H1 (cell line): ENCODE data around the gene PTPN1. TPM values are rescaled to one million over a fixed set of nuclear protein-coding genes. Genes with fewer than 3 reads are reported as not detected.

ENCODE experiments used
- CTCF ChIA-PET: fragments of 300-600 bp; sonication (Branson Sonifier 250); formaldehyde crosslinking; loops from one replicate; lab custom pipeline; 2021; ENCODE audit not compliant: partially characterized antibody; lab: Charles Lee
- POLR2A ChIA-PET: fragments of 300-600 bp; sonication (Branson Sonifier 250); formaldehyde crosslinking; loops from one replicate; lab custom pipeline; 2021; ENCODE audit warnings: inconsistent platforms; ENCODE audit not compliant: partially characterized antibody; lab: Charles Lee
- DNase-seq, 2 experiments: peaks; one replicate each; pipeline versions ENCODE4 v3.0.0 to v3.0.0-alpha.2; 2010 to 2022; ENCODE audit warnings: low spot score in 2 of 2, low read depth in 1 of 2, mixed read lengths in 1 of 2
- FAIRE-seq: peaks from 2 replicates; lab custom pipeline; 2011; peaks lifted over from hg19 to GRCh38; lab: Jason Lieb, UNC
- H2AFZ ChIP-seq: 2 replicates; pipeline ENCODE4 v1.8.1; 2012; ENCODE audit warnings: low read length, inconsistent platforms
- H2AK5ac ChIP-seq: 2 replicates; pipeline ENCODE4 v1.6.1; 2013; ENCODE audit warnings: low read depth, low read length
- H2BK120ac ChIP-seq: replicated peaks from 2 replicates; pipeline ENCODE3; 2013; ENCODE audit warnings: low read depth, low read length, inconsistent platforms
- H2BK12ac ChIP-seq: 2 replicates; pipeline ENCODE4 v1.6.1; 2013; ENCODE audit warnings: low read depth, low read length
- H2BK15ac ChIP-seq: 2 replicates; pipeline ENCODE4 v1.6.1; 2013; ENCODE audit warnings: low read length
- H2BK20ac ChIP-seq: 2 replicates; pipeline ENCODE4 v1.6.1; 2013; ENCODE audit warnings: low read length
- H2BK5ac ChIP-seq: 2 replicates; pipeline ENCODE4 v1.6.1; 2013; ENCODE audit warnings: low read depth, low read length
- H3K14ac ChIP-seq: 2 replicates; pipeline ENCODE4 v1.6.1; 2013; ENCODE audit warnings: inconsistent platforms; ENCODE audit not compliant: insufficient read length
- H3K18ac ChIP-seq: 2 replicates; pipeline ENCODE4 v1.6.1; 2013; ENCODE audit warnings: low read length; ENCODE audit errors: extremely low read depth
- H3K23ac ChIP-seq: 2 replicates; pipeline ENCODE4 v1.6.1; 2013; ENCODE audit warnings: inconsistent platforms; ENCODE audit not compliant: insufficient read length
- H3K23me2 ChIP-seq: 2 replicates; pipeline ENCODE4 v1.6.1; 2013; ENCODE audit warnings: low read depth, low read length
- H3K27ac ChIP-seq: 2 replicates; pipeline ENCODE4 v1.6.1; 2011; ENCODE audit warnings: low read depth, low read length, inconsistent platforms
- H3K27me3 ChIP-seq, 4 experiments: replicated peaks in 1 of 4; 1 replicate in 1 of 4; 2 replicates in 3 of 4; pipeline versions ENCODE4 v1.6.1 to v1.8.1; 2011 to 2013; ENCODE audit warnings: low read length in 3 of 4, mild to moderate bottlenecking in 3 of 4, inconsistent platforms in 2 of 4, mixed read lengths in 2 of 4, moderate library complexity in 1 of 4; ENCODE audit not compliant: control insufficient read depth in 3 of 4, insufficient read depth in 3 of 4; ENCODE audit errors: extremely low read depth in 1 of 4
- H3K36me3 ChIP-seq, 4 experiments: 2 replicates each; pipeline versions ENCODE4 v1.6.1 to v1.8.1; 2011 to 2013; ENCODE audit warnings: mild to moderate bottlenecking in 4 of 4, low read length in 3 of 4, moderate library complexity in 2 of 4, control low read depth in 1 of 4, inconsistent platforms in 1 of 4; ENCODE audit not compliant: insufficient read depth in 4 of 4, control insufficient read depth in 2 of 4
- H3K4ac ChIP-seq: replicated peaks from 2 replicates; pipeline ENCODE3; 2013; ENCODE audit warnings: low read length, low read depth, mixed read lengths, inconsistent platforms; ENCODE audit not compliant: insufficient read length
- H3K4me1 ChIP-seq, 4 experiments: replicated peaks in 1 of 4; 1 replicate in 1 of 4; 2 replicates in 3 of 4; pipeline versions ENCODE4 v1.6.1 to v1.8.1; 2011 to 2013; ENCODE audit warnings: low read length in 3 of 4, inconsistent platforms in 2 of 4, mixed read lengths in 1 of 4; ENCODE audit not compliant: insufficient read depth in 4 of 4, control insufficient read depth in 3 of 4
- H3K4me2 ChIP-seq, 2 experiments: 2 replicates each; pipeline versions ENCODE4 v1.6.1 to v1.8.1; 2011 to 2013; ENCODE audit warnings: low read depth in 2 of 2, low read length in 2 of 2, control low read depth in 1 of 2, inconsistent platforms in 1 of 2, mild to moderate bottlenecking in 1 of 2; ENCODE audit not compliant: insufficient read depth in 1 of 2
- H3K4me3 ChIP-seq, 4 experiments: fragments of 200-600, 300-600 bp in 1 of 4; sonication (generic), shearing (Covaris generic), sonication (Bioruptor Twin) in 1 of 4; 2 replicates each; pipeline versions ENCODE4 v1.5.1 to v1.8.1; 2011 to 2016; ENCODE audit warnings: low read length in 4 of 4, low read depth in 3 of 4, control low read depth in 2 of 4, inconsistent platforms in 2 of 4, mild to moderate bottlenecking in 2 of 4, mixed read lengths in 1 of 4, moderate library complexity in 1 of 4; ENCODE audit not compliant: insufficient read depth in 2 of 4; ENCODE audit errors: extremely low read depth in 1 of 4
- H3K56ac ChIP-seq: replicated peaks from 2 replicates; pipeline ENCODE3; 2013; ENCODE audit warnings: low read depth, mild to moderate bottlenecking, mixed read lengths, low read length, inconsistent platforms; ENCODE audit not compliant: insufficient read length
- H3K79me1 ChIP-seq: 2 replicates; pipeline ENCODE4 v1.6.1; 2013; ENCODE audit warnings: low read depth, low read length, control low read depth
- H3K79me2 ChIP-seq, 2 experiments: 2 replicates each; pipeline versions ENCODE4 v1.6.1 to v1.8.1; 2012 to 2013; ENCODE audit warnings: low read length in 2 of 2, mild to moderate bottlenecking in 2 of 2, inconsistent platforms in 1 of 2; ENCODE audit not compliant: insufficient read depth in 2 of 2, control insufficient read depth in 1 of 2
- H3K9ac ChIP-seq, 4 experiments: replicated peaks in 1 of 4; 1 replicate in 1 of 4; 2 replicates in 3 of 4; pipeline versions ENCODE4 v1.6.1 to v1.8.1; 2011 to 2013; ENCODE audit warnings: low read depth in 3 of 4, low read length in 3 of 4, control low read depth in 2 of 4, mild to moderate bottlenecking in 2 of 4, moderate library complexity in 2 of 4, inconsistent platforms in 1 of 4; ENCODE audit errors: extremely low read depth in 1 of 4
- H3K9me3 ChIP-seq, 2 experiments: 2 replicates each; pipeline versions ENCODE4 v1.6.1 to v1.8.1; 2012 to 2013; ENCODE audit warnings: mild to moderate bottlenecking in 2 of 2, moderate library complexity in 2 of 2, control low read depth in 1 of 2, inconsistent platforms in 1 of 2, low read depth in 1 of 2, low read length in 1 of 2, mixed read lengths in 1 of 2; ENCODE audit not compliant: insufficient read depth in 2 of 2
- H4K20me1 ChIP-seq, 2 experiments: replicated peaks in 1 of 2; 2 replicates each; pipeline versions ENCODE3 to v1.8.1; 2011 to 2013; ENCODE audit warnings: inconsistent platforms in 2 of 2, low read length in 2 of 2, mild to moderate bottlenecking in 1 of 2; ENCODE audit not compliant: insufficient read depth in 2 of 2, control insufficient read depth in 1 of 2
- H4K5ac ChIP-seq: 2 replicates; pipeline ENCODE4 v1.6.1; 2013; ENCODE audit warnings: low read length, low read depth, mixed read lengths, inconsistent platforms; ENCODE audit not compliant: insufficient read length
- H4K8ac ChIP-seq: 2 replicates; pipeline ENCODE4 v1.8.0; 2013; ENCODE audit warnings: mild to moderate bottlenecking, moderate library complexity, low read length, inconsistent platforms; ENCODE audit not compliant: insufficient read depth; ENCODE audit errors: extremely low read depth
- H4K91ac ChIP-seq: replicated peaks from 2 replicates; pipeline ENCODE3; 2013; ENCODE audit warnings: low read length, mixed read lengths, inconsistent platforms; ENCODE audit not compliant: insufficient read length
- BCL11A ChIP-seq, 2 experiments: IDR thresholded peaks; one replicate each; pipeline ENCODE4 v1.6.1; 2011; ENCODE audit warnings: low read depth in 2 of 2, low read length in 2 of 2, mild to moderate bottlenecking in 2 of 2
- CHD2 ChIP-seq: IDR thresholded peaks from 2 replicates; pipeline ENCODE4 v1.6.1; 2012; ENCODE audit warnings: low read length, improper control_type of control experiment
- CTCF ChIP-seq, 3 experiments: IDR thresholded peaks; 1 replicate in 2 of 3; 2 replicates in 1 of 3; pipeline versions ENCODE4 v1.5.1 to v1.6.1; 2011; ENCODE audit warnings: low read length in 3 of 3, mild to moderate bottlenecking in 3 of 3, inconsistent platforms in 2 of 3, low read depth in 1 of 3, moderate library complexity in 1 of 3; ENCODE audit not compliant: insufficient read depth in 1 of 3; ENCODE audit errors: control extremely low read depth in 1 of 3
- E2F6 ChIP-seq: IDR thresholded peaks from 2 replicates; pipeline ENCODE4 v1.6.1; 2012; ENCODE audit warnings: inconsistent platforms
- GABPA ChIP-seq: IDR thresholded peaks from 2 replicates; pipeline ENCODE4 v1.6.1; 2011; ENCODE audit warnings: mild to moderate bottlenecking, low read length, moderate library complexity, borderline replicate concordance; ENCODE audit not compliant: insufficient read depth
- KDM4A ChIP-seq: IDR thresholded peaks from one replicate; pipeline ENCODE4 v1.7.1; 2012; ENCODE audit warnings: low read depth, mild to moderate bottlenecking, moderate library complexity, low read length, inconsistent platforms; ENCODE audit not compliant: severe bottlenecking
- NANOG ChIP-seq: IDR thresholded peaks from 2 replicates; pipeline ENCODE4 v1.6.1; 2011; ENCODE audit warnings: low read length, low read depth, mild to moderate bottlenecking, inconsistent platforms; ENCODE audit not compliant: insufficient read depth, poor library complexity, severe bottlenecking
- RFX5 ChIP-seq: IDR thresholded peaks from 2 replicates; pipeline ENCODE4 v1.6.1; 2011; ENCODE audit warnings: low read depth, low read length, improper control_type of control experiment, borderline replicate concordance
- SIX5 ChIP-seq: IDR thresholded peaks from 2 replicates; pipeline ENCODE4 v1.6.1; 2011; ENCODE audit warnings: mild to moderate bottlenecking, low read depth, low read length
- SP2 ChIP-seq: IDR thresholded peaks from 2 replicates; pipeline ENCODE4 v1.6.1; 2012; ENCODE audit warnings: mild to moderate bottlenecking, low read length, inconsistent platforms
- WGBS, 2 experiments: shearing (Covaris generic) in 1 of 2; methylation state at CpG; one replicate each; pipeline versions ENCODE4 v1.1.6 to v1.1.7; 2013 to 2015; ENCODE audit warnings: low lambda C conversion rate in 2 of 2, mixed read lengths in 2 of 2, inconsistent platforms in 1 of 2, low coverage in 1 of 2, missing lambda C conversion rate in 1 of 2; ENCODE audit not compliant: insufficient replicate concordance in 2 of 2, insufficient coverage in 1 of 2, insufficient read length in 1 of 2; ENCODE audit errors: extremely low coverage in 1 of 2, missing lambda C conversion rate in 1 of 2; 5-methylcytosine and 5-hydroxymethylcytosine counted together
- polyA plus RNA-seq, 7 experiments: library from polyadenylated mRNA; depleted of rRNA in 3 of 7; stranded (reverse) in 5 of 7; unstranded in 2 of 7; fragments of >200 nt in 5 of 7; fragments of 200-250 nt in 2 of 7; gene quantifications; 1 replicate in 5 of 7; 2 replicates in 1 of 7; 4 replicates in 1 of 7; pipeline versions ENCODE4 v1.2.1 to v1.2.3, GENCODE V29; 2011 to 2013; ENCODE audit warnings: missing spikeins in 2 of 7, mixed read lengths in 2 of 7
- total RNA-seq: library from RNA; stranded (reverse); fragmentation: NEBNext Ultra II Directional; extraction: Animal tissue kit (Norgen Biotek cat#: 25700); gene quantifications from 2 replicates; pipeline ENCODE4 v1.2.1, GENCODE V29; 2021

PTPN1 gene
- total and polyA plus RNA-seq, 2 of the 8 experiments (the other 6 are each of a cell fraction or from before 2014, with no cell fraction given), result 18.6 to 32.1 TPM

GRCh38 chr20:50608750-50609104, 98.5 kb downstream of the PTPN1 start:
- Histone ChIP-seq H4K8ac (no peak overlapping the region), H2AFZ (no peak overlapping the region), H3K36me3 (no peaks in the 10 kb centered on the region), H3K79me2 (no peaks in the 10 kb centered on the region), H3K18ac (no peak overlapping the region), H3K56ac (no peak overlapping the region), H3K9ac (no peak overlapping the region), H3K4me1 (peaks cover 0 to 8% (median 2%) of the 10 kb centered on the region in 4 experiments; a peak in 3 of 7 replicates), H3K4me3 (no peak overlapping the region), H3K14ac (no peak overlapping the region), H4K91ac (no peak overlapping the region), H2BK12ac (no peak overlapping the region), H4K20me1 (peaks cover 0 to 1% of the 10 kb centered on the region in 2 experiments), H3K23me2 (no peaks in the 10 kb centered on the region), H2BK15ac (no peak overlapping the region), H3K23ac (no peak overlapping the region), H3K4ac (no peak overlapping the region), H3K27ac (no peak overlapping the region), H2AK5ac (no peak overlapping the region), H2BK120ac (no peak overlapping the region), H4K5ac (no peak overlapping the region), H3K4me2 (no peak overlapping the region), H3K27me3 (no peaks in the 10 kb centered on the region), H3K79me1 (no peaks in the 10 kb centered on the region), H2BK20ac (no peak overlapping the region), H3K9me3 (no peaks in the 10 kb centered on the region), H2BK5ac (0 out of 2 replicates have a peak overlapping the region, but pooled peaks have one; percentile 2)
- FAIRE-seq (no peak), DNase-seq (no peak)
- WGBS, 2 experiments, result 94% methylated on average over 13 of the region's 13 CpGs; no CpG with 5 or more reads in 1 of the 2 experiments
- CTCF ChIA-PET, result interaction anchor here (1.2 to 5.2 kb wide), 2 partner anchors 17 to 106 kb away, joined by 3 to 22 read pairs; no protein-coding TSS in a partner anchor
- POLR2A ChIA-PET, result interaction anchor here (0.6 kb wide), 1 partner anchor 16 kb away, joined by 3 read pairs; no protein-coding TSS in a partner anchor
- TF ChIP-seq BCL11A (IDR thresholded peaks at IDR 0.05; ENCODE audit: low read depth in 2 of 2, low read length in 2 of 2) (no peak), CHD2 (no peak), SP2 (no peak), E2F6 (no peak), SIX5 (no peak), NANOG (no peak), GABPA (no peak), CTCF (IDR thresholded peaks at IDR 0.05; ENCODE audit: control extremely low read depth in 1 of 3, insufficient read depth in 1 of 3, low read depth in 1 of 3, low read length in 3 of 3) (no peak), RFX5 (no peak), KDM4A (no peak)
